IMR-90 (cell line): ENCODE data around the gene UBE2V1.

Experiments used
- CEBPB ChIP-seq: IDR thresholded peaks from 2 replicates; pipeline ENCODE4 v1.6.1; 2012; ENCODE audit warnings: low read depth, low read length, improper control_type of control experiment
- MAZ ChIP-seq: IDR thresholded peaks from 2 replicates; pipeline ENCODE4 v1.6.1; 2012; ENCODE audit warnings: low read depth, mild to moderate bottlenecking, low read length, improper control_type of control experiment, moderate library complexity, borderline replicate concordance
- POLR2A ChIP-seq: IDR thresholded peaks from 2 replicates; pipeline ENCODE4 v1.6.1; 2012; ENCODE audit warnings: mild to moderate bottlenecking, low read depth, low read length
- RAD21 ChIP-seq: IDR thresholded peaks from 2 replicates; pipeline ENCODE4 v1.6.1; 2012; ENCODE audit warnings: low read length, improper control_type of control experiment
- USF2 ChIP-seq: fragments of 150-350 bp; IDR thresholded peaks from 2 replicates; pipeline ENCODE4 v1.6.1; 2017; ENCODE audit warnings: mild to moderate bottlenecking, antibody characterized with exemption, low read length, low read depth
- TF ChIP-seq, protein P1 (sequence below): conservative IDR thresholded peaks from 2 replicates; pipeline ENCODE4 v1.5.1; 2012; ENCODE audit warnings: mild to moderate bottlenecking, low read depth, low read length, improper control_type of control experiment

DNA sequence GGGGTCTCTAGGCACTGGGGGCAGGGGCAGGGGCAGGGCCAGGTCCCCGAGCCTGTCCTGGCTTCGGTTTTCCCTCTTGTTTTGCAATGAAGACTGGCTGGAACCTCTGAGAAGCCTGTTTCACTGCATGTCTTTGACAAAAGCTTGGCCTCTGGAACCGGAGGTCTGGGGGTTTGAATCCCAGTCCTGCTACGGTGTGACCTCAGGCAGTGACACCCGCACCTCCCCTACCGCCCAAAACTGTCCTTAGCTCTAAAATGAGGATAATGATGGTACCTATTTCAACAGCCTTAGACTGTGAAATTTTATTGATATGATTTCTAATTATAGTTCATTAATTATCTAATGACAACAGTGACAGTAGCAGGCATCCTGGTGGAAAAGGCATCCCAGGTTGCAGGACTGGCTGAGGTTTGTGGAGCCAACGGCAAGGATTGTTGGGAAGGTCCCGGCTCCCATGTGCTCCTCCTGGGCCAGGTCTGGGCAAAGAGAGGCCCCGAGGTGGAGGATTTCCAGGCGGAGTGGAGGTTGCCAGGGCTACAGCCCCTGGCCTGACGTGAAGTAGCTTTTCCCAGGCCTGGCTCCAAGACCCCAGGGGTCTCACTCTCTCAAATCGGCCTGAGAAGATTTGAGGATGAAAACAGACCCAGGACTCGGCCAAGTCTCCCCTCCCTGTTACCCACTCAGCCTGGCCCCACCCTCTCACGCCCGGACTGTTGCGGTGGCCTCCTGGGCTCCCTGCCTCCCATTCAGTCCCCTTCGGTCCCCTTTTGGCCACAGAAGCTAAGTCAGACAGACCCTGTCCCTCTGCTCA is 72.3 kb downstream of the UBE2V1 start:
- TF ChIP-seq RAD21 (no peak), USF2 (no peak), CEBPB (no peak), POLR2A (no peak), MAZ (no peak)
- TF ChIP-seq, protein P1, sequence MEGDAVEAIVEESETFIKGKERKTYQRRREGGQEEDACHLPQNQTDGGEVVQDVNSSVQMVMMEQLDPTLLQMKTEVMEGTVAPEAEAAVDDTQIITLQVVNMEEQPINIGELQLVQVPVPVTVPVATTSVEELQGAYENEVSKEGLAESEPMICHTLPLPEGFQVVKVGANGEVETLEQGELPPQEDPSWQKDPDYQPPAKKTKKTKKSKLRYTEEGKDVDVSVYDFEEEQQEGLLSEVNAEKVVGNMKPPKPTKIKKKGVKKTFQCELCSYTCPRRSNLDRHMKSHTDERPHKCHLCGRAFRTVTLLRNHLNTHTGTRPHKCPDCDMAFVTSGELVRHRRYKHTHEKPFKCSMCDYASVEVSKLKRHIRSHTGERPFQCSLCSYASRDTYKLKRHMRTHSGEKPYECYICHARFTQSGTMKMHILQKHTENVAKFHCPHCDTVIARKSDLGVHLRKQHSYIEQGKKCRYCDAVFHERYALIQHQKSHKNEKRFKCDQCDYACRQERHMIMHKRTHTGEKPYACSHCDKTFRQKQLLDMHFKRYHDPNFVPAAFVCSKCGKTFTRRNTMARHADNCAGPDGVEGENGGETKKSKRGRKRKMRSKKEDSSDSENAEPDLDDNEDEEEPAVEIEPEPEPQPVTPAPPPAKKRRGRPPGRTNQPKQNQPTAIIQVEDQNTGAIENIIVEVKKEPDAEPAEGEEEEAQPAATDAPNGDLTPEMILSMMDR = no peak
